ENCODE results near the gene LAMA3.

GRCh38 chr18:23648940-23649607 is 40.2 kb upstream of the LAMA3 start:
- TF ChIP-seq CTCF (IDR thresholded peaks at IDR 0.05; ENCODE audit: borderline replicate concordance, extremely low read depth, low read length, poor library complexity, severe bottlenecking) (no peak), EZH2 (IDR thresholded peaks at IDR 0.05; ENCODE audit: borderline replicate concordance, low read depth, low read length, severe bottlenecking) (no peak)

Measured in DND-41 (cell line).